Mesodermal cell (in vitro differentiated cells): Measurements from ENCODE around the gene VOPP1.

ENCODE experiments used
- H3K27ac ChIP-seq: 2 replicates; pipeline ENCODE4 v1.7.0; 2013; ENCODE audit warnings: mild to moderate bottlenecking, low read depth, low read length, moderate library complexity; ENCODE audit not compliant: severe bottlenecking
- H3K36me3 ChIP-seq: 2 replicates; pipeline ENCODE4 v1.7.1; 2013; ENCODE audit warnings: mild to moderate bottlenecking, low read length, moderate library complexity; ENCODE audit not compliant: control insufficient read depth, insufficient read depth
- H3K4me1 ChIP-seq: one replicate; pipeline ENCODE4 v1.7.1; 2013; ENCODE audit warnings: mild to moderate bottlenecking, low read length; ENCODE audit not compliant: insufficient read depth, control insufficient read depth, poor library complexity, severe bottlenecking
- H3K4me3 ChIP-seq: 2 replicates; pipeline ENCODE4 v1.7.0; 2013; ENCODE audit warnings: low read length, control low read depth, mild to moderate bottlenecking; ENCODE audit not compliant: insufficient read depth, poor library complexity, severe bottlenecking; ENCODE audit errors: extremely low read depth
- H3K9me3 ChIP-seq: 2 replicates; pipeline ENCODE4 v1.7.1; 2013; ENCODE audit warnings: mild to moderate bottlenecking, low read length, moderate library complexity; ENCODE audit not compliant: control insufficient read depth
- WGBS, 2 experiments: methylation state at CpG; one replicate each; pipeline ENCODE4 v1.1.5; 2013; ENCODE audit warnings: missing lambda C conversion rate in 2 of 2; ENCODE audit not compliant: insufficient coverage in 2 of 2; 5-methylcytosine and 5-hydroxymethylcytosine counted together

VOPP1 gene

GRCh38 chr7:55498770-55499169 lies 73.5 kb downstream of the VOPP1 start:
- H3K36me3 ChIP-seq: peaks cover 79% of the 10 kb centered on the region

GRCh38 chr7:55498142-55498541 lies 74.2 kb downstream of the VOPP1 start:
- H3K4me3 ChIP-seq: no peak overlapping the region
- no peaks in the 10 kb centered on the region for H3K4me1 ChIP-seq
- no peak overlapping the region for H3K27ac ChIP-seq
- H3K36me3 ChIP-seq: peaks cover 81% of the 10 kb centered on the region
- WGBS, 2 experiments: 80 to 92% methylated on average over 6 of the region's 7 CpGs
- H3K9me3 ChIP-seq: no peaks in the 10 kb centered on the region

More at GRCh38 chr7:55498770-55499169, 73.5 kb downstream of the VOPP1 start:
- no peaks in the 10 kb centered on the region for H3K9me3 ChIP-seq
- no peak overlapping the region for H3K27ac ChIP-seq
- 100% methylated on average over 4 of the region's 4 CpGs for WGBS, 2 experiments
- no peaks in the 10 kb centered on the region for H3K4me1 ChIP-seq
- H3K4me3 ChIP-seq: no peak overlapping the region

- H3K4me3 ChIP-seq: no peak overlapping the region
- no peak overlapping the region for H3K27ac ChIP-seq
- 71 to 95% methylated on average over 1 to 3 of the region's 7 CpGs for WGBS, 2 experiments
- H3K9me3 ChIP-seq: no peaks in the 10 kb centered on the region
- no peaks in the 10 kb centered on the region for H3K4me1 ChIP-seq
- H3K36me3 ChIP-seq: peaks cover 82% of the 10 kb centered on the region
Measured at GRCh38 chr7:55497521-55497920, 74.8 kb downstream of the VOPP1 start.

- H3K27ac ChIP-seq: no peak overlapping the region
- peaks cover 83% of the 10 kb centered on the region for H3K36me3 ChIP-seq
- H3K4me1 ChIP-seq: no peaks in the 10 kb centered on the region
- no peaks in the 10 kb centered on the region for H3K9me3 ChIP-seq
- H3K4me3 ChIP-seq: no peak overlapping the region
- WGBS, 2 experiments: 95 to 98% methylated on average over 7 to 8 of the region's 9 CpGs
Measured at GRCh38 chr7:55496906-55497305, 75.4 kb downstream of the VOPP1 start.

GRCh38 chr7:55494951-55495350 lies 77.4 kb downstream of the VOPP1 start:
- H3K36me3 ChIP-seq: peaks cover 75% of the 10 kb centered on the region
- H3K9me3 ChIP-seq: no peaks in the 10 kb centered on the region
- no peaks in the 10 kb centered on the region for H3K4me1 ChIP-seq
- 85 to 96% methylated on average over 5 of the region's 5 CpGs for WGBS, 2 experiments
- H3K27ac ChIP-seq: no peak overlapping the region
- no peak overlapping the region for H3K4me3 ChIP-seq

- Histone ChIP-seq H3K36me3 (peaks cover 81% of the 10 kb centered on the region), H3K27ac (no peak overlapping the region), H3K4me1 (no peaks in the 10 kb centered on the region), H3K9me3 (no peaks in the 10 kb centered on the region), H3K4me3 (no peak overlapping the region)
- WGBS, 2 experiments: 94 to 97% methylated on average over 4 of the region's 7 CpGs
Measured at GRCh38 chr7:55493408-55493807, 78.9 kb downstream of the VOPP1 start.

- no peak overlapping the region for H3K27ac ChIP-seq
- no peaks in the 10 kb centered on the region for H3K4me1 ChIP-seq
- H3K9me3 ChIP-seq: no peaks in the 10 kb centered on the region
- WGBS, 2 experiments: 82 to 83% methylated on average over 1 to 4 of the region's 5 CpGs
- peaks cover 78% of the 10 kb centered on the region for H3K36me3 ChIP-seq
- H3K4me3 ChIP-seq: no peak overlapping the region
Measured at GRCh38 chr7:55491346-55491745, 81.0 kb downstream of the VOPP1 start.

GRCh38 chr7:55490099-55490498 lies 82.2 kb downstream of the VOPP1 start:
- Histone ChIP-seq H3K4me1 (no peaks in the 10 kb centered on the region), H3K36me3 (peaks cover 76% of the 10 kb centered on the region), H3K9me3 (no peaks in the 10 kb centered on the region), H3K4me3 (no peak overlapping the region), H3K27ac (no peak overlapping the region)
- WGBS, 2 experiments: 88 to 97% methylated on average over 5 of the region's 5 CpGs

GRCh38 chr7:55489552-55489951 lies 82.8 kb downstream of the VOPP1 start:
- no peaks in the 10 kb centered on the region for H3K9me3 ChIP-seq
- 96 to 97% methylated on average over 4 to 6 of the region's 6 CpGs for WGBS, 2 experiments
- H3K27ac ChIP-seq: no peak overlapping the region
- peaks cover 73% of the 10 kb centered on the region for H3K36me3 ChIP-seq
- H3K4me3 ChIP-seq: no peak overlapping the region
- no peaks in the 10 kb centered on the region for H3K4me1 ChIP-seq

GRCh38 chr7:55488804-55489340 lies 83.4 kb downstream of the VOPP1 start:
- Histone ChIP-seq H3K27ac (no peak overlapping the region), H3K4me3 (no peak overlapping the region), H3K4me1 (no peaks in the 10 kb centered on the region), H3K36me3 (peaks cover 72% of the 10 kb centered on the region), H3K9me3 (no peaks in the 10 kb centered on the region)
- 92 to 95% methylated on average over 6 of the region's 6 CpGs for WGBS, 2 experiments

- WGBS, 2 experiments: 80 to 94% methylated on average over 3 to 6 of the region's 6 CpGs
- H3K4me3 ChIP-seq: no peak overlapping the region
- no peaks in the 10 kb centered on the region for H3K4me1 ChIP-seq
- no peaks in the 10 kb centered on the region for H3K9me3 ChIP-seq
- H3K27ac ChIP-seq: no peak overlapping the region
- H3K36me3 ChIP-seq: peaks cover 72% of the 10 kb centered on the region
Measured at GRCh38 chr7:55488216-55488615, 84.1 kb downstream of the VOPP1 start.
